ENCODE results near the gene CDIPT. TPM values are rescaled to one million over a fixed set of nuclear protein-coding genes. Genes with fewer than 3 reads are reported as not detected.

The CDIPT gene
- total RNA-seq, 2 donors from 2014 or later = 76.5 to 79.9 TPM

DNA sequence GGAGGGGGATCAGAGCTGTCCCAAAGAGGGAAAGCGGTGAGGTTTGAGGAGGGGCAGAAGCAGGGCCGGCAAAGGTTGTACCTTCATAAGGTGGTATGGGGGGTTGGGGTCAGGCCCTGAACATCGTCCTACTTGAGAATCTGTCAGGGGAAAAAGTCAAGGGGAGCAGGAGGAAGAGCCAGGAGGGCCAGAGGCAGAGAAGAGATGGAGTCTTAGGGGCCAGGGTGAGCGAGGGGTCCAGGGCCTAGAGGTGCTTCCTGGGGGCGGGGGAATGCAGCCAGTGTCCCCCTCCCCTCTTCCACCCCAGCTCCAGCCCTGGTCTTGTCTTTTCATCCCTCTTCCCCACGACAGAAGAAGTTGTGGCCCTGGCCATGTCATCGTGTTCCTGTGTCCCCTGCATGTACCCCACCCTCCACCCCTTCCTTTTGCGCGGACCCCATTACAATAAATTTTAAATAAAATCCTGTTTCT, 52.3 kb downstream of the CDIPT start:
- Histone ChIP-seq H3K4me1 (peaks cover 61% of the 10 kb centered on the region), H3K27me3 (no peaks in the 10 kb centered on the region), H3K27ac (peak overlapping the region; percentile 77 to 90 (median 86)), H3K9me3 (no peaks in the 10 kb centered on the region), H3K36me3 (replicated peaks in 1 of 2; ENCODE audit: insufficient read depth in 1 of 2, low read depth in 2 of 2) (no peaks in the 10 kb centered on the region), H3K4me3 (no peak overlapping the region)
- intact Hi-C loops (cut with DNase I) = no loop called here
- TF ChIP-seq, protein P1, sequence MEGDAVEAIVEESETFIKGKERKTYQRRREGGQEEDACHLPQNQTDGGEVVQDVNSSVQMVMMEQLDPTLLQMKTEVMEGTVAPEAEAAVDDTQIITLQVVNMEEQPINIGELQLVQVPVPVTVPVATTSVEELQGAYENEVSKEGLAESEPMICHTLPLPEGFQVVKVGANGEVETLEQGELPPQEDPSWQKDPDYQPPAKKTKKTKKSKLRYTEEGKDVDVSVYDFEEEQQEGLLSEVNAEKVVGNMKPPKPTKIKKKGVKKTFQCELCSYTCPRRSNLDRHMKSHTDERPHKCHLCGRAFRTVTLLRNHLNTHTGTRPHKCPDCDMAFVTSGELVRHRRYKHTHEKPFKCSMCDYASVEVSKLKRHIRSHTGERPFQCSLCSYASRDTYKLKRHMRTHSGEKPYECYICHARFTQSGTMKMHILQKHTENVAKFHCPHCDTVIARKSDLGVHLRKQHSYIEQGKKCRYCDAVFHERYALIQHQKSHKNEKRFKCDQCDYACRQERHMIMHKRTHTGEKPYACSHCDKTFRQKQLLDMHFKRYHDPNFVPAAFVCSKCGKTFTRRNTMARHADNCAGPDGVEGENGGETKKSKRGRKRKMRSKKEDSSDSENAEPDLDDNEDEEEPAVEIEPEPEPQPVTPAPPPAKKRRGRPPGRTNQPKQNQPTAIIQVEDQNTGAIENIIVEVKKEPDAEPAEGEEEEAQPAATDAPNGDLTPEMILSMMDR (IDR thresholded peaks at IDR 0.05) = no peak
- no peak for TF ChIP-seq POLR2A (IDR thresholded peaks at IDR 0.05)
- ATAC-seq (no peak), DNase-seq (no peak)
- 29 to 31% methylated on average over 9 of the region's 9 CpGs for WGBS, 2 donors

DNA sequence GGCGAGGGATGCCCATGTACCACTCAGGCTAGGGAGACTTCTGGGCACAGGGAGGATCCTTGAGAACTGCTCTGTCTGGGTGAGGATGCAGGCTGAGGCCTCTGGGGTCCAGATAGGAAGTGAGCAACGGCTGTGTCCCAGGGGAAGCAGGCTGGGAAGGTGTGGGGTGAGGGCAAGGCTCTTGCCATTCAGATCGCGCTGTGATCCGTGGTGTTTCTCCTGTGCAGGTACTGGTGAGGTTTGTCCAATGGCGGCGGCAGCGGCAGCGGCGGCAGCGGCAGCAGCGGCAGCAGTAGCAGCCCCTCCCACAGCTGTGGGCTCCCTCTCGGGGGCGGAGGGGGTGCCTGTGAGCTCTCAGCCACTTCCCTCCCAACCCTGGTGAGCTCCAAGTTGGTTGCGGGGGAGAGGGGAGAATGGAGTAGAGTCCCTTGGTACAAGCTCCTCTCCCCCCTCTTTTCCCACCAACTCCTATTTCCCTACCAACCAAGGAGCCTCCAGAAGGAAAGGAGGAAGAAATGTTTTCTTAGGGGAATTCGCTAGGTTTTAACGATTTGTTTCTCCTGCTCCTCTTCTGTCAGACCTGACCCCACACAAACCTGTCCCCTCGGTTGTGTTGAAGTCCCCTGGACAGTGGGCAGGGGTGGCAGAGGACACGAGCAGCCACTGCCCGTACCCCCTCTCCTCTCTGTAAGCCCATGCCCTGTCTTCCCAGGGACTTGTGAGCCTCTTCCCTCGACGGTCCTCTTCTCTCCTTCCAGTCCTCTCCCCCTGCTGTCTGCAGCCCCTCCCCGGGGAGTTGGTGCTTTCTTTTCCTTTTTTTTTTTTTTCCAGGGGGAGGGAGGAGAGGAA, 53.0 kb downstream of the CDIPT start:
- Histone ChIP-seq H3K27ac (peak overlapping the region in 3 of 4 donors; percentile 77 to 90 (median 89)), H3K4me3 (no peak overlapping the region), H3K36me3 (replicated peaks in 1 of 2; ENCODE audit: insufficient read depth in 1 of 2, low read depth in 2 of 2) (no peaks in the 10 kb centered on the region), H3K9me3 (no peaks in the 10 kb centered on the region), H3K4me1 (peaks cover 57% of the 10 kb centered on the region), H3K27me3 (no peaks in the 10 kb centered on the region)
- DNase-seq = no peak
- intact Hi-C loops (cut with DNase I) = no loop called here
- WGBS, 2 donors = 57 to 72% methylated on average over 19 to 23 of the region's 23 CpGs
- no peak for ATAC-seq
- no peak for TF ChIP-seq POLR2A (IDR thresholded peaks at IDR 0.05)

- no peaks in the 10 kb centered on the region for H3K27me3 ChIP-seq
- ATAC-seq (no peak), DNase-seq (no peak)
- TF ChIP-seq, protein P1 (IDR thresholded peaks at IDR 0.05) = no peak
- no peak for TF ChIP-seq POLR2A (IDR thresholded peaks at IDR 0.05)
- WGBS, 2 donors = 85 to 86% methylated on average over 8 to 30 of the region's 31 CpGs
- peak overlapping the region in 3 of 4 donors; percentile 77 to 90 (median 89) for H3K27ac ChIP-seq
- H3K4me1 ChIP-seq = peaks cover 61% of the 10 kb centered on the region
- intact Hi-C loops (cut with DNase I) = no loop called here
- no peak overlapping the region for H3K4me3 ChIP-seq
- H3K9me3 ChIP-seq = no peaks in the 10 kb centered on the region
- no peaks in the 10 kb centered on the region for H3K36me3 ChIP-seq (replicated peaks in 1 of 2; ENCODE audit: insufficient read depth in 1 of 2, low read depth in 2 of 2)
These were observed 53.8 kb downstream of the CDIPT start for GRCh38 chr16:29809031-29809747.

Small RNA genes within 50 kb of the gene (small RNA-seq; reads per million reads assigned to genes)
- not detected for gene AC009133.6
- gene AC120114.4 = not detected

Other genes starting within 250 kb of the CDIPT start
- gene SPN, start 200.0 kb downstream of the CDIPT start, total RNA-seq = 1 to 10 TPM; 1.3 to 2.0 TPM
- 10 to 100 TPM; 28.0 to 30.3 TPM for gene QPRT, start 184.0 kb downstream of the CDIPT start, total RNA-seq
- gene C16orf54, start 117.2 kb downstream of the CDIPT start, total RNA-seq = under 1 TPM; 0.33 to 0.52 TPM
- under 1 TPM; 0.26 to 0.99 TPM for gene ZG16, start 85.0 kb downstream of the CDIPT start, total RNA-seq
- gene KIF22, start 72.5 kb downstream of the CDIPT start, total RNA-seq = 10 to 100 TPM in 1 of 2 donors, 1 to 10 TPM in 1; 8.9 to 13.7 TPM
- gene MAZ, start 56.7 kb downstream of the CDIPT start, total RNA-seq = 100 to 1,000 TPM in 1 of 2 donors, 10 to 100 TPM in 1; 57.9 to 125 TPM
- 1 to 10 TPM in 1 of 2 donors, not detected in 1; 1.0 TPM for gene PRRT2, start 51.0 kb downstream of the CDIPT start, total RNA-seq
- gene PAGR1, start 47.1 kb downstream of the CDIPT start, total RNA-seq = 10 to 100 TPM; 27.5 to 63.9 TPM
- gene MVP, start 42.8 kb downstream of the CDIPT start, total RNA-seq = 100 to 1,000 TPM in 1 of 2 donors, 10 to 100 TPM in 1; 75.5 to 139 TPM
- gene SEZ6L2, start 36.3 kb upstream of the CDIPT start, total RNA-seq = 10 to 100 TPM; 19.2 to 28.3 TPM
- gene ASPHD1, start 37.3 kb upstream of the CDIPT start, total RNA-seq = 1 to 10 TPM; 4.7 to 8.2 TPM
- gene KCTD13, start 63.0 kb upstream of the CDIPT start, total RNA-seq = 10 to 100 TPM; 14.3 to 49.1 TPM
- 10 to 100 TPM; 67.5 to 71.9 TPM for gene TMEM219, start 98.9 kb upstream of the CDIPT start, total RNA-seq
- 10 to 100 TPM; 31.1 to 58.3 TPM for gene TAOK2, start 110.6 kb upstream of the CDIPT start, total RNA-seq
- 10 to 100 TPM; 11.2 to 17.1 TPM for gene HIRIP3, start 132.4 kb upstream of the CDIPT start, total RNA-seq
- gene INO80E, start 133.0 kb upstream of the CDIPT start, total RNA-seq = 10 to 100 TPM; 28.3 to 54.5 TPM
- gene DOC2A, start 147.8 kb upstream of the CDIPT start, total RNA-seq = under 1 TPM in 1 of 2 donors, not detected in 1; 0.78 TPM
- gene C16orf92, start 160.0 kb upstream of the CDIPT start, total RNA-seq = not detected
- gene TLCD3B, start 168.0 kb upstream of the CDIPT start, total RNA-seq = not detected
- gene ALDOA, start 202.5 kb upstream of the CDIPT start, total RNA-seq = 100 to 1,000 TPM; 306 to 384 TPM
- gene PPP4C, start 212.8 kb upstream of the CDIPT start, total RNA-seq = 10 to 100 TPM; 29.3 to 32.2 TPM
- 1 to 10 TPM; 1.8 to 2.6 TPM for gene TBX6, start 228.7 kb upstream of the CDIPT start, total RNA-seq
- gene YPEL3, start 233.0 kb upstream of the CDIPT start, total RNA-seq = 10 to 100 TPM; 28.3 to 84.8 TPM